CD14-positive monocyte (primary cell): ENCODE results near the gene KRT7. TPM values are rescaled to one million over a fixed set of nuclear protein-coding genes. Genes with fewer than 3 reads are reported as not detected.

ENCODE experiments used
- DNase-seq, 3 donors: peaks; one replicate each; pipeline ENCODE4 v3.0.0-alpha.2; 2011 to 2022
- H2AFZ ChIP-seq: 2 replicates; pipeline ENCODE4 v1.6.0; 2012; ENCODE audit warnings: mild to moderate bottlenecking, low read depth, low read length, inconsistent platforms; ENCODE audit not compliant: insufficient read depth, poor library complexity, severe bottlenecking
- H3K27ac ChIP-seq, 2 donors: 1 replicate in 1 of 2; 2 replicates in 1 of 2; pipeline ENCODE4 v1.5.1; 2012 to 2013; ENCODE audit warnings: low read length in 2 of 2, control low read depth in 1 of 2, inconsistent platforms in 1 of 2, low read depth in 1 of 2, mild to moderate bottlenecking in 1 of 2
- H3K27me3 ChIP-seq, 2 donors: one replicate each; pipeline versions ENCODE4 v1.6.0 to v1.6.1; 2011 to 2013; ENCODE audit warnings: low read length in 2 of 2; ENCODE audit not compliant: control insufficient read depth in 2 of 2, insufficient read depth in 2 of 2
- H3K36me3 ChIP-seq, 2 donors: replicated peaks in 1 of 2; 1 replicate in 1 of 2; 2 replicates in 1 of 2; pipeline versions ENCODE4 v1.5.1 to v1.6.1; 2012 to 2013; ENCODE audit warnings: low read length in 2 of 2, control low read depth in 1 of 2, inconsistent platforms in 1 of 2, mild to moderate bottlenecking in 1 of 2; ENCODE audit not compliant: insufficient read depth in 2 of 2, control insufficient read depth in 1 of 2
- H3K4me1 ChIP-seq, 2 donors: 1 replicate in 1 of 2; 2 replicates in 1 of 2; pipeline versions ENCODE4 v1.5.1 to v1.6.1; 2012 to 2013; ENCODE audit warnings: low read length in 2 of 2, control low read depth in 1 of 2, inconsistent platforms in 1 of 2, mild to moderate bottlenecking in 1 of 2, moderate library complexity in 1 of 2; ENCODE audit not compliant: insufficient read depth in 2 of 2, control insufficient read depth in 1 of 2
- H3K4me2 ChIP-seq: replicated peaks from 2 replicates; pipeline ENCODE3; 2012; ENCODE audit warnings: low read length, moderate library complexity, mild to moderate bottlenecking; ENCODE audit not compliant: poor library complexity, severe bottlenecking; ENCODE audit errors: extremely low read depth
- H3K4me3 ChIP-seq, 3 experiments: fragments of 200-600 bp in 1 of 3; sonication (generic) in 1 of 3; replicated peaks in 1 of 3; 1 replicate in 2 of 3; 2 replicates in 1 of 3; pipeline ENCODE4 v1.5.1; 2011 to 2013; ENCODE audit warnings: low read length in 3 of 3, mild to moderate bottlenecking in 3 of 3, control low read depth in 2 of 3, low read depth in 2 of 3, inconsistent platforms in 1 of 3, moderate library complexity in 1 of 3
- H3K79me2 ChIP-seq: 2 replicates; pipeline ENCODE4 v1.6.0; 2012; ENCODE audit warnings: mild to moderate bottlenecking, control low read depth, inconsistent platforms, low read length, moderate library complexity; ENCODE audit not compliant: insufficient read depth
- H3K9ac ChIP-seq: 2 replicates; pipeline ENCODE4 v1.6.0; 2017; ENCODE audit warnings: low read length, mild to moderate bottlenecking; ENCODE audit not compliant: insufficient read depth, poor library complexity, severe bottlenecking
- H3K9me3 ChIP-seq, 2 donors: replicated peaks in 1 of 2; 1 replicate in 1 of 2; 2 replicates in 1 of 2; pipeline versions ENCODE4 v1.5.1 to v1.6.1; 2012 to 2013; ENCODE audit warnings: low read length in 2 of 2, control low read depth in 1 of 2; ENCODE audit not compliant: control insufficient read depth in 1 of 2, insufficient read depth in 1 of 2
- H4K20me1 ChIP-seq: 2 replicates; pipeline ENCODE4 v1.6.0; 2012; ENCODE audit warnings: mild to moderate bottlenecking, low read length, control low read depth, moderate library complexity; ENCODE audit not compliant: insufficient read depth
- H3K27ac Mint-ChIP-seq, 7 donors: one replicate each; pipeline ENCODE4 v1.8.0; 2020; ENCODE audit warnings: mild to moderate bottlenecking in 7 of 7, mixed read lengths in 7 of 7, moderate library complexity in 6 of 7, inconsistent platforms in 2 of 7
- H3K27me3 Mint-ChIP-seq, 3 donors: one replicate each; pipeline ENCODE4 v1.8.0; 2021 to 2022; ENCODE audit warnings: low read depth in 3 of 3, mild to moderate bottlenecking in 3 of 3, mixed read lengths in 3 of 3, moderate library complexity in 3 of 3, inconsistent platforms in 1 of 3
- H3K36me3 Mint-ChIP-seq, 2 donors: one replicate each; pipeline ENCODE4 v1.8.0; 2020; ENCODE audit warnings: mixed read lengths in 2 of 2, inconsistent platforms in 1 of 2, mild to moderate bottlenecking in 1 of 2
- H3K4me1 Mint-ChIP-seq: one replicate; pipeline ENCODE4 v1.8.0; 2020; ENCODE audit warnings: mild to moderate bottlenecking, mixed read lengths
- H3K4me3 Mint-ChIP-seq, 2 donors: one replicate each; pipeline ENCODE4 v1.8.0; 2020; ENCODE audit warnings: mild to moderate bottlenecking in 2 of 2, mixed read lengths in 2 of 2, moderate library complexity in 1 of 2
- H3K9me3 Mint-ChIP-seq, 7 donors: one replicate each; pipeline ENCODE4 v1.8.0; 2020 to 2022; ENCODE audit warnings: mixed read lengths in 7 of 7, mild to moderate bottlenecking in 6 of 7, moderate library complexity in 6 of 7, inconsistent platforms in 2 of 7
- WGBS: methylation state at CpG from one replicate; pipeline ENCODE4 v1.1.5; 2013; ENCODE audit warnings: missing lambda C conversion rate; ENCODE audit not compliant: insufficient coverage; 5-methylcytosine and 5-hydroxymethylcytosine counted together
- intact Hi-C, 2 donors: fragments of 100-400 bp; cut with micrococcal nuclease; formaldehyde crosslinking; loops; one replicate each; pipeline versions ENCODE4 v1.15.0 to v1.15.1; 2023
- polyA plus RNA-seq, 3 donors: library from polyadenylated mRNA; depleted of rRNA in 1 of 3; unstranded in 2 of 3; stranded (reverse) in 1 of 3; fragments of 300-500 nt in 2 of 3; fragments of >200 nt in 1 of 3; fragmentation: Illumina TruSeq in 2 of 3; gene quantifications; 1 replicate in 2 of 3; 2 replicates in 1 of 3; pipeline ENCODE4 v1.2.3, GENCODE V29; 2012 to 2021
- TF ChIP-seq, protein P1 (sequence below): fragments of 200-600 bp; IDR thresholded peaks from one replicate; pipeline ENCODE4 v1.8.0; 2022; ENCODE audit warnings: antibody characterized with exemption, mild to moderate bottlenecking

Gene KRT7
- polyA plus RNA-seq, 3 donors: 1.3 to 2.7 TPM; not detected in 1

DNA sequence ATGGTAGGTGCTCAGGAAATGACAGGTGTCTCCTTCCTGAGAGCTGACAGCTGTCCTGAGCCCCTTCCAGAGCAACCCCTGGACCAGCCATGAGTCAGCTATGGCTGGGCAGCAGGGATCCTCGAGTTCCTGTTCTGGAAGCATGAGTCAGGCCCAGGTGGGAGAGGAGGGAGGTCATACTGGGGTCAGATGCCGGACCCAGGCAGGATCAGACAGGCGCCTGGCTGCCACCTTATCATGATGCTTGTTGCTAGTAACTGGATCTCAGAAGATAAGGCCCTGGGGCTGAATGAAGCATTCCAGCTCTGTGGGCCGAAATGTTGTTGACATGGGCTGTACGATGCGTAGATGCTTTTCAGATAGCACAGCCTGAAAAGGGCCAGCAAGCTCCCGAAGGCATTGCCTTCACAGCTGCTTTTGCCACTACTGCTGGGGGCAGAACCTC is 17.4 kb upstream of the KRT7 start:
- TF ChIP-seq, protein P1, sequence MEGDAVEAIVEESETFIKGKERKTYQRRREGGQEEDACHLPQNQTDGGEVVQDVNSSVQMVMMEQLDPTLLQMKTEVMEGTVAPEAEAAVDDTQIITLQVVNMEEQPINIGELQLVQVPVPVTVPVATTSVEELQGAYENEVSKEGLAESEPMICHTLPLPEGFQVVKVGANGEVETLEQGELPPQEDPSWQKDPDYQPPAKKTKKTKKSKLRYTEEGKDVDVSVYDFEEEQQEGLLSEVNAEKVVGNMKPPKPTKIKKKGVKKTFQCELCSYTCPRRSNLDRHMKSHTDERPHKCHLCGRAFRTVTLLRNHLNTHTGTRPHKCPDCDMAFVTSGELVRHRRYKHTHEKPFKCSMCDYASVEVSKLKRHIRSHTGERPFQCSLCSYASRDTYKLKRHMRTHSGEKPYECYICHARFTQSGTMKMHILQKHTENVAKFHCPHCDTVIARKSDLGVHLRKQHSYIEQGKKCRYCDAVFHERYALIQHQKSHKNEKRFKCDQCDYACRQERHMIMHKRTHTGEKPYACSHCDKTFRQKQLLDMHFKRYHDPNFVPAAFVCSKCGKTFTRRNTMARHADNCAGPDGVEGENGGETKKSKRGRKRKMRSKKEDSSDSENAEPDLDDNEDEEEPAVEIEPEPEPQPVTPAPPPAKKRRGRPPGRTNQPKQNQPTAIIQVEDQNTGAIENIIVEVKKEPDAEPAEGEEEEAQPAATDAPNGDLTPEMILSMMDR: no peak
- Histone ChIP-seq H3K27ac (no peak overlapping the region), H3K4me1 (peaks cover 18 to 29% of the 10 kb centered on the region in 2 donors), H3K27me3 (peaks cover 0 to 4% of the 10 kb centered on the region in 2 donors), H4K20me1 (no peaks in the 10 kb centered on the region), H3K4me3 (no peak overlapping the region), H3K9me3 (no peaks in the 10 kb centered on the region), H3K4me2 (no peak overlapping the region), H2AFZ (no peak overlapping the region), H3K79me2 (no peaks in the 10 kb centered on the region), H3K36me3 (no peaks in the 10 kb centered on the region), H3K9ac (no peak overlapping the region)
- peak in 1 of 3 donors; percentile 53 for DNase-seq
- Mint-ChIP-seq H3K9me3 (no peaks in the 10 kb centered on the region), H3K4me3 (no peak overlapping the region), H3K27ac (no peak overlapping the region), H3K4me1 (peaks cover 37% of the 10 kb centered on the region), H3K27me3 (peaks cover 4 to 10% (median 6%) of the 10 kb centered on the region in 3 donors), H3K36me3 (peaks cover 0 to 1% of the 10 kb centered on the region in 2 donors)
- 80% methylated on average over 7 of the region's 7 CpGs for WGBS
- intact Hi-C loops: loop anchor here (2.0 to 5.0 kb wide), 2 partner anchors 59 to 112 kb away; no protein-coding TSS in a partner anchor

DNA sequence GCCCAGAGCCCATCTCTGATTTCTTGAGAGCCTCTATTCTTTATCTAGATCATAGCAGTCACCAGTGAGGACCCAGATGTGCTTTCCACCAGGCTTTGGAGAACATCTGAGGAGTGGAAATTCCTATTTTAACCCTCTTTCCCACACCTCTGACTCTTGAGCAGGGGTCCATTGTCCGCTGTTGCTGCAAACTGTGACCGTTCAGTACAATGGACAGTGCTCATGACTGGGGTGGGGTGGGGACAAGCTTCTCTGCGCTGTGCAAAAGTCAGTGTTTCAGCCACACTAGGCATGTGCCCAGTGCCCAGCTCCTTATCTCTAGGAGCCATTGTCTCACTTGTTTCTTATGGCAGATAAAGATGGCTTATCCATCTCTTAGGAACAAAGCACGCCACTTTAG is 16.9 kb upstream of the KRT7 start:
- Histone ChIP-seq H3K27me3 (peaks cover 0 to 5% of the 10 kb centered on the region in 2 donors), H3K9ac (no peak overlapping the region), H2AFZ (no peak overlapping the region), H3K4me3 (no peak overlapping the region), H3K36me3 (no peaks in the 10 kb centered on the region), H4K20me1 (no peaks in the 10 kb centered on the region), H3K79me2 (no peaks in the 10 kb centered on the region), H3K4me2 (no peak overlapping the region), H3K4me1 (peaks cover 13 to 24% of the 10 kb centered on the region in 2 donors), H3K9me3 (no peaks in the 10 kb centered on the region), H3K27ac (no peak overlapping the region)
- H3K36me3 Mint-ChIP-seq: peaks cover 0 to 1% of the 10 kb centered on the region in 2 donors
- no CpG with 5 or more reads among the region's 4 CpGs for WGBS
- H3K9me3 Mint-ChIP-seq: no peaks in the 10 kb centered on the region
- H3K4me1 Mint-ChIP-seq: peaks cover 32% of the 10 kb centered on the region
- intact Hi-C loops: loop anchor here in 1 of 2 donors (2.0 to 5.0 kb wide), 2 partner anchors 59 to 111 kb away; no protein-coding TSS in a partner anchor
- DNase-seq: no peak
- no peak overlapping the region for H3K27ac Mint-ChIP-seq
- no peak overlapping the region for H3K4me3 Mint-ChIP-seq
- H3K27me3 Mint-ChIP-seq: peaks cover 5 to 13% (median 10%) of the 10 kb centered on the region in 3 donors
- TF ChIP-seq, protein P1: no peak
